Uterus (tissue), 2 donors: Measurements from ENCODE around the gene YIPF6.

Source experiments
- POLR2A ChIP-seq, 2 donors: fragments of 450-650 bp; IDR thresholded peaks; one replicate each; pipeline ENCODE4 v1.6.1; 2016; ENCODE audit warnings: antibody characterized with exemption in 2 of 2, mild to moderate bottlenecking in 1 of 2, moderate library complexity in 1 of 2
- TF ChIP-seq, protein P1 (sequence below), 4 experiments: fragments of 200-600 bp in 2 of 4; fragments of 450-650 bp in 2 of 4; sonication (generic) in 2 of 4; IDR thresholded peaks; one replicate each; pipeline ENCODE4 v1.5.1; 2016 to 2019; ENCODE audit warnings: antibody characterized with exemption in 4 of 4, mild to moderate bottlenecking in 2 of 4, moderate library complexity in 1 of 4

- TF ChIP-seq, protein P1, sequence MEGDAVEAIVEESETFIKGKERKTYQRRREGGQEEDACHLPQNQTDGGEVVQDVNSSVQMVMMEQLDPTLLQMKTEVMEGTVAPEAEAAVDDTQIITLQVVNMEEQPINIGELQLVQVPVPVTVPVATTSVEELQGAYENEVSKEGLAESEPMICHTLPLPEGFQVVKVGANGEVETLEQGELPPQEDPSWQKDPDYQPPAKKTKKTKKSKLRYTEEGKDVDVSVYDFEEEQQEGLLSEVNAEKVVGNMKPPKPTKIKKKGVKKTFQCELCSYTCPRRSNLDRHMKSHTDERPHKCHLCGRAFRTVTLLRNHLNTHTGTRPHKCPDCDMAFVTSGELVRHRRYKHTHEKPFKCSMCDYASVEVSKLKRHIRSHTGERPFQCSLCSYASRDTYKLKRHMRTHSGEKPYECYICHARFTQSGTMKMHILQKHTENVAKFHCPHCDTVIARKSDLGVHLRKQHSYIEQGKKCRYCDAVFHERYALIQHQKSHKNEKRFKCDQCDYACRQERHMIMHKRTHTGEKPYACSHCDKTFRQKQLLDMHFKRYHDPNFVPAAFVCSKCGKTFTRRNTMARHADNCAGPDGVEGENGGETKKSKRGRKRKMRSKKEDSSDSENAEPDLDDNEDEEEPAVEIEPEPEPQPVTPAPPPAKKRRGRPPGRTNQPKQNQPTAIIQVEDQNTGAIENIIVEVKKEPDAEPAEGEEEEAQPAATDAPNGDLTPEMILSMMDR (IDR thresholded peaks at IDR 0.05), result no peak
- TF ChIP-seq POLR2A (IDR thresholded peaks at IDR 0.05), result no peak
Observed at GRCh38 chrX:68556036-68556435, 57.2 kb downstream of the YIPF6 start.
